ENCODE results near the gene PCDHB15.
"Not testable (repeated sequence)": the region's sequence is repeated elsewhere in the genome, so short reads cannot be mapped to it uniquely, and the experiment has no call there.

The PCDHB15 gene

GRCh38 chr5:141234109-141234667, 11.0 kb upstream of the PCDHB15 start:
- FAIRE-seq (no peak), DNase-seq (ENCODE audit: insufficient read length) (no peak)
- TF ChIP-seq POLR2AphosphoS5 (IDR thresholded peaks at IDR 0.05; ENCODE audit: low read depth, low read length) (no peak), POLR2A (IDR thresholded peaks at IDR 0.05; ENCODE audit: low read depth, low read length) (no peak), TAF1 (IDR thresholded peaks at IDR 0.05; ENCODE audit: borderline replicate concordance, low read depth, low read length) (no peak)

DNA sequence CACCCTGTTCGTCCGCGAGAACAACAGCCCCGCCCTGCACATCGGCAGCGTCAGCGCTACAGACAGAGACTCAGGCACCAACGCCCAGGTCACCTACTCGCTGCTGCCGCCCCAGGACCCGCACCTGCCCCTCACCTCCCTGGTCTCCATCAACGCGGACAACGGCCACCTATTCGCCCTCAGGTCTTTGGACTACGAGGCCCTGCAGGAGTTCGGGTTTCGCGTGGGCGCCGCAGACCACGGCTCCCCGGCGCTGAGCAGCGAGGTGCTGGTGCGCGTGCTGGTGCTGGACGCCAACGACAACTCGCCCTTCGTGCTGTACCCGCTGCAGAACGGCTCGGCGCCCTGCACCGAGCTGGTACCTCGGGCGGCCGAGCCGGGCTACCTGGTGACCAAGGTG, 9.3 kb upstream of the PCDHB15 start:
- FAIRE-seq; DNase-seq (ENCODE audit: insufficient read length): not testable (repeated sequence)

DNA sequence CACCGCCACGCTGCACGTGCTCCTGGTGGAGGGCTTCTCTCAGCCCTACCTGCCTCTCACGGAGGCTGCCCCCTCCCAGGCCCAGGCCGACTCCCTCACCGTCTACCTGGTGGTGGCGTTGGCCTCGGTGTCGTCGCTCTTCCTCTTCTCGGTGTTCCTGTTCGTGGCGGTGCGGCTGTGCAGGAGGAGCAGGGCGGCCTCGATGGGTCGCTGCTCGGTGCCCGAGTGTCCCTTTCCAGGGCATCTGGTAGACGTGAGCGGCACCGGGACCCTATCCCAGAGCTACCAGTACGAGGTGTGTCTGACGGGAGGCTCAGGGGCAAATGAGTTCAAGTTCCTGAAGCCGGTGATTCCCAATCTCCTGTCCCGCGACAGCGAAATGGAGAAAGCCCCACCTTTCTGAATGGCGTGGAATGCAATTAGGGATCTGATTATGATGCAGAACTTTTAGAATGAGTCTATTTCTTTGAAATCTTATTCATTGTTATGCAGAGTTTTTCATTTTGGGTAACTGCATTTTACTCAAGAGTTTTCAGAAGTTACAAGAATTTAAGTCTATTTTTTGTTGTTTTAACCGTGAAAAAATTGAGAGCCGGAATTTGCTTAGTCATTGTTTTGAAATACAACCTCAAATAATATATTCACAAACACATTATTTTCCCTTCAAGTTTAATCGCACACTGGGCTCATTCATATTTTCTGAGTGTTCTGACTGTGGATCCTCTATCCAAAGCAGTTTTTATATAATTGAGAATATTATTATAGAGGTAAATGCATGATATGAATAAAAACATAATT, 8.5 kb upstream of the PCDHB15 start:
- FAIRE-seq: no peak
- no peak for DNase-seq (ENCODE audit: insufficient read length)

GRCh38 chr5:141241496-141241895, 3.7 kb upstream of the PCDHB15 start:
- FAIRE-seq (no peak), DNase-seq (ENCODE audit: insufficient read length) (no peak)
- TF ChIP-seq TAF1 (IDR thresholded peaks at IDR 0.05; ENCODE audit: borderline replicate concordance, low read depth, low read length) (no peak), POLR2A (IDR thresholded peaks at IDR 0.05; ENCODE audit: low read depth, low read length) (no peak), POLR2AphosphoS5 (IDR thresholded peaks at IDR 0.05; ENCODE audit: low read depth, low read length) (no peak)

More for the DNA sequence above, 8.5 kb upstream of the PCDHB15 start:
- TF ChIP-seq TAF1 (IDR thresholded peaks at IDR 0.05; ENCODE audit: borderline replicate concordance, low read depth, low read length) (no peak), POLR2A (IDR thresholded peaks at IDR 0.05; ENCODE audit: low read depth, low read length) (no peak), POLR2AphosphoS5 (IDR thresholded peaks at IDR 0.05; ENCODE audit: low read depth, low read length) (no peak)

GRCh38 chr5:141246971-141247370, 1.8 kb downstream of the PCDHB15 start:
- FAIRE-seq; DNase-seq (ENCODE audit: insufficient read length): not testable (repeated sequence)

DNA sequence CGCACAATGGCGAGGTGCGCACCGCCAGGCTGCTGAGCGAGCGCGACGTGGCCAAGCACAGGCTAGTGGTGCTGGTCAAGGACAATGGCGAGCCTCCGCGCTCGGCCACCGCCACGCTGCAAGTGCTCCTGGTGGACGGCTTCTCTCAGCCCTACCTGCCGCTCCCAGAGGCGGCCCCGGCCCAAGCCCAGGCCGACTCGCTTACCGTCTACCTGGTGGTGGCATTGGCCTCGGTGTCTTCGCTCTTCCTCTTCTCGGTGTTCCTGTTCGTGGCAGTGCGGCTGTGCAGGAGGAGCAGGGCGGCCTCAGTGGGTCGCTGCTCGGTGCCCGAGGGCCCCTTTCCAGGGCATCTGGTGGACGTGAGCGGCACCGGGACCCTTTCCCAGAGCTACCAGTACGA, 2.2 kb downstream of the PCDHB15 start:
- DNase-seq (ENCODE audit: insufficient read length); FAIRE-seq: not testable (repeated sequence)

- FAIRE-seq (no peak), DNase-seq (ENCODE audit: insufficient read length) (no peak)
Observed at GRCh38 chr5:141250576-141250975, 5.4 kb downstream of the PCDHB15 start.

DNA sequence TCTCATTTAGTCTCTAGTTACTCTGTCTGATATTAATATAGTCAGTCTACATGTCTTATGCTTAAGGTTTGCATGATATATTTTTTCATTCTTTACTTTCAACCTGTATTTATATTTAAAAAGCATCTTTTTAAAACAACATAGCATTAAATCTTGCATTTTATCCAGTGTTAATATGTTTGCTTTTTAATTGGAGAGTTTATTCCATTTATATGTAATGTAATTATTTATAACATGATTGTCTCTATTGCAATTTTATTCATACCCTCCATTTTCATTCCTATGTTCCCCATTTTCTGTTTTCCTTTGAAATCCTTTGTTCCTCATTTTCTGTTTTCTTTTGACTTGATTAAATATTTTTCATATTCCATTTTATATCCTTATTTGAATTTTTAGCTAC, 13.3 kb downstream of the PCDHB15 start:
- TF ChIP-seq TAF1 (IDR thresholded peaks at IDR 0.05; ENCODE audit: borderline replicate concordance, low read depth, low read length) (no peak), POLR2A (IDR thresholded peaks at IDR 0.05; ENCODE audit: low read depth, low read length) (no peak), POLR2AphosphoS5 (IDR thresholded peaks at IDR 0.05; ENCODE audit: low read depth, low read length) (no peak)
- DNase-seq (ENCODE audit: insufficient read length) (no peak), FAIRE-seq (no peak)

More at GRCh38 chr5:141250576-141250975, 5.4 kb downstream of the PCDHB15 start:
- TF ChIP-seq POLR2AphosphoS5 (IDR thresholded peaks at IDR 0.05; ENCODE audit: low read depth, low read length): no peak
- TF ChIP-seq TAF1 (IDR thresholded peaks at IDR 0.05; ENCODE audit: borderline replicate concordance, low read depth, low read length): no peak
- TF ChIP-seq POLR2A (IDR thresholded peaks at IDR 0.05; ENCODE audit: low read depth, low read length): no peak

DNA sequence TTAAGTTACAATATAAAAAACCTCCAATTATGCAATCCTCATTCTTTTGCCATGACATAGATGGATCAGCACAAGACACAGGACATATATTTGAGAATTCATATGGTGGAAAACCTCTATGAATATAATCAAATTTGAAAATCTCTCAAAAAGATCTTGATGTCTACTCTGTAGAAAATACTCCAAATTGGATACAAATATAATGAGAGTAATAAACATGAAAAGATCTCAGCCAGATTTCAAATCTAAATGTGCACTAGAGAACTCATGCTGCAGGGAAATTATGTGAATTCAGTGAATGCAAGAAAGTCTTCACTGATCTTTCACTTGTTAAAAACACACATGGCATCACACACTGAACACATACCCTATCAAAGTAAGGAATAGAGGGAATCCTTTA, 13.8 kb downstream of the PCDHB15 start:
- no peak for FAIRE-seq
- DNase-seq (ENCODE audit: insufficient read length): no peak
- no peak for TF ChIP-seq POLR2A (IDR thresholded peaks at IDR 0.05; ENCODE audit: low read depth, low read length)
- TF ChIP-seq POLR2AphosphoS5 (IDR thresholded peaks at IDR 0.05; ENCODE audit: low read depth, low read length): no peak
- no peak for TF ChIP-seq TAF1 (IDR thresholded peaks at IDR 0.05; ENCODE audit: borderline replicate concordance, low read depth, low read length)

DNA sequence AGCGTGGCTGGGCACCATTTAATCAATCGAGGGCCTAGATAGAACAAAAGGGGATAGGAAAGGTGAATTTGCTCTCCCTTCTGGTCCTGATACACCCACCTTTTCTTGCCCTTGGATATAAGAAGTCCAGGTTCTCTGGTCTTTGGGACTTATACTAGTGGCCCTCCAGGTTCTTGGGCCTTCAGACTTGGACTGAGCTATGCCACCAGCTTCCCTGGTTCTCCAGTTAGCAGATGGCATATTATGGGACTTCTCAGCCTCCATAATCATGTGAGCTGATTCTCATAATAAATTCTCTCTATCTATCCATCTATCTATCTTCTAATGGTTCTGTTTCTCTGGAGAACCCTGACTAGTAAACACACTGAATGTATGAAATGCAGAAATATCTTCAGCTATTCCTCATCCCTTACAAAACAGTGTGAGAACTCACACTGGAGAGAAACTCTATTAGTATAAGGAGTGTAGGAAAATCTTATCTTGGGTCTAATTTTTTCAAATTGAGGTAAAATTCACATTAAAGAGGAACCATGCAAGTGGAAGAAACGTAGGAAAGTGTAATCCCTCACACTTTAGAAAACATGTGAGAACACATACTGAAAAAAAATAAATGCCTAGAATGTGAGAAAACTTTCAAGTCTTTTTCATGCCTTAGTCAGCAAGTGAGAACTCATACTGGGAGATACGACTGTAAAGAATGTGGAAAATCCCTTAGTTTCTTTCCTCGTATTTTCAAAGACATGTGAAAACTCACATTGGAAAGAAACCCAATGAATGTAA, 15.5 kb downstream of the PCDHB15 start:
- no peak for FAIRE-seq
- DNase-seq (ENCODE audit: insufficient read length): no peak
- no peak for TF ChIP-seq POLR2AphosphoS5 (IDR thresholded peaks at IDR 0.05; ENCODE audit: low read depth, low read length)
- no peak for TF ChIP-seq POLR2A (IDR thresholded peaks at IDR 0.05; ENCODE audit: low read depth, low read length)
- TF ChIP-seq TAF1 (IDR thresholded peaks at IDR 0.05; ENCODE audit: borderline replicate concordance, low read depth, low read length): no peak

- DNase-seq (ENCODE audit: insufficient read length) (no peak), FAIRE-seq (no peak)
- TF ChIP-seq TAF1 (IDR thresholded peaks at IDR 0.05; ENCODE audit: borderline replicate concordance, low read depth, low read length): no peak
- no peak for TF ChIP-seq POLR2AphosphoS5 (IDR thresholded peaks at IDR 0.05; ENCODE audit: low read depth, low read length)
Observed at GRCh38 chr5:141261238-141261546, 16.0 kb downstream of the PCDHB15 start.

DNA sequence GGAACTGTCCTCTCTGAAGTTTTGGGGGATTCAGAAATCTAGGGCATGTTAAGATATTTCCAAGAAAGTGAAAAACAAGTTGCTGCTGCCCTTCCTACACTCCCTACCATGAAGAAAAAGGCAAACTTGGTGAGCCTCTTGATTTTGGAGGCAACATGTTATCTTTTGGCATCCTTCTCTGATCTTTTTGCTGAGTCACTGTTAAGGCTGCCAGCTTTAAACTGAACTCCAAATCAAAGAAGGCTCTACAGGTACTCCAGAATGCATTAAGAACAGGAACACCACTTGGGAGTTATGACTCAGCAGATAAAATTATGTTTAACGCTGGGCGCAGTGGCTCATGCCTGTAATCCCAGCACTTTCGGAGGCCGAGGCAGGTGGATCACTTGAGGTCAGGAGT, 24.0 kb downstream of the PCDHB15 start:
- TF ChIP-seq POLR2AphosphoS5 (IDR thresholded peaks at IDR 0.05; ENCODE audit: low read depth, low read length) (no peak), TAF1 (IDR thresholded peaks at IDR 0.05; ENCODE audit: borderline replicate concordance, low read depth, low read length) (no peak), POLR2A (IDR thresholded peaks at IDR 0.05; ENCODE audit: low read depth, low read length) (no peak)
- no peak for DNase-seq (ENCODE audit: insufficient read length)
- no peak for FAIRE-seq
